IgD-negative memory B cell (primary cell): ENCODE data around the gene HIBCH. TPM values are rescaled to one million over a fixed set of nuclear protein-coding genes. Genes with fewer than 3 reads are reported as not detected.
"Not testable (repeated sequence)": the region's sequence is repeated elsewhere in the genome, so short reads cannot be mapped to it uniquely, and the experiment has no call there.

ENCODE experiments used
- H3K27ac Mint-ChIP-seq, 3 donors: one replicate each; pipeline ENCODE4 v1.8.0; 2020 to 2022; ENCODE audit warnings: mild to moderate bottlenecking in 3 of 3, mixed read lengths in 3 of 3, moderate library complexity in 1 of 3
- H3K27me3 Mint-ChIP-seq: one replicate; pipeline ENCODE4 v1.8.0; 2021; ENCODE audit warnings: mixed read lengths
- H3K36me3 Mint-ChIP-seq: one replicate; pipeline ENCODE4 v1.8.0; 2020; ENCODE audit warnings: mild to moderate bottlenecking, mixed read lengths
- H3K4me1 Mint-ChIP-seq, 3 donors: one replicate each; pipeline ENCODE4 v1.8.0; 2020 to 2022; ENCODE audit warnings: mixed read lengths in 3 of 3, mild to moderate bottlenecking in 1 of 3
- H3K4me3 Mint-ChIP-seq, 4 donors: one replicate each; pipeline ENCODE4 v1.8.0; 2020 to 2022; ENCODE audit warnings: mild to moderate bottlenecking in 4 of 4, mixed read lengths in 4 of 4, moderate library complexity in 3 of 4
- H3K9me3 Mint-ChIP-seq, 3 donors: one replicate each; pipeline ENCODE4 v1.8.0; 2020 to 2021; ENCODE audit warnings: mixed read lengths in 3 of 3, mild to moderate bottlenecking in 1 of 3
- polyA plus RNA-seq: library from polyadenylated mRNA; unstranded; fragments of 300-500 nt; fragmentation: Illumina TruSeq; gene quantifications from one replicate; pipeline ENCODE4 v1.2.3, GENCODE V29; 2021

Gene HIBCH
- polyA plus RNA-seq, 1 donor from 2014 or later, result 22.5 TPM

GRCh38 chr2:190352668-190353536, 33.3 kb upstream of the HIBCH start:
- Mint-ChIP-seq H3K4me3 (no peak overlapping the region), H3K4me1 (peaks cover 0 to 2% (median 0%) of the 10 kb centered on the region in 3 donors), H3K9me3 (no peaks in the 10 kb centered on the region), H3K27me3 (no peaks in the 10 kb centered on the region), H3K27ac (no peak overlapping the region), H3K36me3 (no peaks in the 10 kb centered on the region)

- peaks cover 0 to 2% (median 0%) of the 10 kb centered on the region in 3 donors for H3K4me1 Mint-ChIP-seq
Measured at GRCh38 chr2:190351955-190352354, 32.3 kb upstream of the HIBCH start.

GRCh38 chr2:190350371-190350770, 30.7 kb upstream of the HIBCH start:
- H3K27ac Mint-ChIP-seq, result no peak overlapping the region
- H3K36me3 Mint-ChIP-seq, result no peaks in the 10 kb centered on the region
- peaks cover 0 to 2% (median 0%) of the 10 kb centered on the region in 3 donors for H3K4me1 Mint-ChIP-seq
- H3K9me3 Mint-ChIP-seq, result no peaks in the 10 kb centered on the region
- no peaks in the 10 kb centered on the region for H3K27me3 Mint-ChIP-seq
- H3K4me3 Mint-ChIP-seq, result no peak overlapping the region

More at GRCh38 chr2:190351955-190352354, 32.3 kb upstream of the HIBCH start:
- H3K27ac Mint-ChIP-seq, result no peak overlapping the region
- H3K36me3 Mint-ChIP-seq, result no peaks in the 10 kb centered on the region
- H3K4me3 Mint-ChIP-seq, result no peak overlapping the region
- no peaks in the 10 kb centered on the region for H3K9me3 Mint-ChIP-seq
- no peaks in the 10 kb centered on the region for H3K27me3 Mint-ChIP-seq

GRCh38 chr2:190344276-190344827, 24.7 kb upstream of the HIBCH start:
- Mint-ChIP-seq H3K27me3 (no peaks in the 10 kb centered on the region), H3K9me3 (no peaks in the 10 kb centered on the region), H3K4me1 (peaks cover 9 to 12% (median 10%) of the 10 kb centered on the region in 3 donors), H3K36me3 (no peaks in the 10 kb centered on the region), H3K27ac (peak overlapping the region in 1 of 3 donors; percentile 27), H3K4me3 (peak overlapping the region; percentile 75 to 92 (median 88))

- Mint-ChIP-seq H3K4me1 (peaks cover 9 to 12% (median 10%) of the 10 kb centered on the region in 3 donors), H3K36me3 (no peaks in the 10 kb centered on the region), H3K9me3 (no peaks in the 10 kb centered on the region), H3K27me3 (no peaks in the 10 kb centered on the region), H3K4me3 (peak within 1 kb of the TSS; percentile 85 to 97 (median 91)), H3K27ac (peak within 1 kb of the TSS in 1 of 3 donors; percentile 94)
Measured at GRCh38 chr2:190343536-190344275, 24.1 kb upstream of the HIBCH start, which contains the start of gene INPP1. INPP1 (plus strand) TSS chr2:190343589; CDS start chr2:190360103, 16,514 bp downstream.

- Mint-ChIP-seq H3K27me3 (no peaks in the 10 kb centered on the region), H3K4me3 (peak overlapping the region; percentile 85 to 97 (median 91)), H3K36me3 (no peaks in the 10 kb centered on the region), H3K4me1 (peaks cover 9 to 12% (median 10%) of the 10 kb centered on the region in 3 donors), H3K9me3 (no peaks in the 10 kb centered on the region), H3K27ac (peak overlapping the region in 1 of 3 donors; percentile 94)
Measured at GRCh38 chr2:190343089-190343535, 23.5 kb upstream of the HIBCH start.

- Mint-ChIP-seq H3K4me1 (peaks cover 9 to 12% (median 10%) of the 10 kb centered on the region in 3 donors), H3K36me3 (no peaks in the 10 kb centered on the region), H3K27ac (no peak overlapping the region), H3K4me3 (peak overlapping the region; percentile 54 to 97 (median 91)), H3K9me3 (no peaks in the 10 kb centered on the region), H3K27me3 (no peaks in the 10 kb centered on the region)
Measured at GRCh38 chr2:190342611-190343010, 23.0 kb upstream of the HIBCH start.

- Mint-ChIP-seq H3K27me3 (no peaks in the 10 kb centered on the region), H3K9me3 (no peaks in the 10 kb centered on the region), H3K27ac (peak overlapping the region in 1 of 3 donors; percentile 63), H3K36me3 (no peaks in the 10 kb centered on the region), H3K4me1 (peaks cover 9 to 12% (median 10%) of the 10 kb centered on the region in 3 donors), H3K4me3 (no peak overlapping the region)
Measured at GRCh38 chr2:190340369-190340768, 20.7 kb upstream of the HIBCH start.

- Mint-ChIP-seq H3K9me3 (no peaks in the 10 kb centered on the region), H3K4me3 (no peak overlapping the region), H3K4me1 (peaks cover 7 to 9% (median 7%) of the 10 kb centered on the region in 3 donors), H3K27ac (no peak overlapping the region), H3K27me3 (no peaks in the 10 kb centered on the region), H3K36me3 (no peaks in the 10 kb centered on the region)
Measured at GRCh38 chr2:190339394-190339793, 19.8 kb upstream of the HIBCH start.

GRCh38 chr2:190338453-190338852, 18.8 kb upstream of the HIBCH start:
- Mint-ChIP-seq H3K4me3 (peak overlapping the region in 1 of 4 donors; percentile 50), H3K27me3 (no peaks in the 10 kb centered on the region), H3K36me3 (no peaks in the 10 kb centered on the region), H3K9me3 (no peaks in the 10 kb centered on the region), H3K4me1 (peaks cover 4 to 6% (median 4%) of the 10 kb centered on the region in 3 donors), H3K27ac (no peak overlapping the region)

GRCh38 chr2:190336420-190336819, 16.8 kb upstream of the HIBCH start:
- no peaks in the 10 kb centered on the region for H3K27me3 Mint-ChIP-seq
- H3K27ac Mint-ChIP-seq, result no peak overlapping the region
- no peak overlapping the region for H3K4me3 Mint-ChIP-seq
- H3K36me3 Mint-ChIP-seq, result no peaks in the 10 kb centered on the region
- H3K4me1 Mint-ChIP-seq, result peaks cover 0 to 2% (median 0%) of the 10 kb centered on the region in 3 donors
- no peaks in the 10 kb centered on the region for H3K9me3 Mint-ChIP-seq

- not testable (repeated sequence) for H3K27me3 Mint-ChIP-seq, H3K36me3 Mint-ChIP-seq, H3K4me3 Mint-ChIP-seq, H3K4me1 Mint-ChIP-seq, H3K9me3 Mint-ChIP-seq, H3K27ac Mint-ChIP-seq
Measured at GRCh38 chr2:190335584-190335983, 16.0 kb upstream of the HIBCH start.

GRCh38 chr2:190335225-190335559, 15.6 kb upstream of the HIBCH start:
- Mint-ChIP-seq H3K27ac (no peak overlapping the region), H3K27me3 (no peaks in the 10 kb centered on the region), H3K4me1 (no peaks in the 10 kb centered on the region), H3K4me3 (no peak overlapping the region), H3K9me3 (no peaks in the 10 kb centered on the region), H3K36me3 (no peaks in the 10 kb centered on the region)

- Mint-ChIP-seq H3K36me3 (no peaks in the 10 kb centered on the region), H3K4me1 (no peaks in the 10 kb centered on the region), H3K27me3 (no peaks in the 10 kb centered on the region)
Measured at GRCh38 chr2:190334479-190335224, 15.0 kb upstream of the HIBCH start.

More at GRCh38 chr2:190334479-190335224, 15.0 kb upstream of the HIBCH start:
- Mint-ChIP-seq H3K4me3 (no peak overlapping the region), H3K9me3 (no peaks in the 10 kb centered on the region), H3K27ac (no peak overlapping the region)
